Adrenal gland (tissue), 12 donors: ENCODE measurements around the gene MAGEE1. TPM values are rescaled to one million over a fixed set of nuclear protein-coding genes. Genes with fewer than 3 reads are reported as not detected.

Source experiments
- DNase-seq, 7 donors: peaks; one replicate each; pipeline ENCODE4 v3.0.0-alpha.2; 2019 to 2020
- H3K27ac ChIP-seq, 5 donors: fragments of 200-600 bp; sonication (generic) in 4 of 5; 1 replicate in 3 of 5; 2 replicates in 2 of 5; pipeline versions ENCODE4 v1.5.1 to v1.8.0; 2016 to 2020; ENCODE audit warnings: mild to moderate bottlenecking in 1 of 5
- H3K27me3 ChIP-seq: fragments of 200-600 bp; 2 replicates; pipeline ENCODE4 v1.8.0; 2021
- H3K36me3 ChIP-seq, 2 donors: fragments of 200-600 bp; replicated peaks in 1 of 2; 1 replicate in 1 of 2; 2 replicates in 1 of 2; pipeline versions ENCODE4 v1.5.1 to v1.8.0; 2018 to 2022
- H3K4me1 ChIP-seq, 2 donors: fragments of 200-600 bp; replicated peaks in 1 of 2; 1 replicate in 1 of 2; 2 replicates in 1 of 2; pipeline versions ENCODE4 v1.5.1 to v1.8.0; 2018 to 2021
- H3K4me3 ChIP-seq, 4 donors: fragments of 200-600 bp; sonication (generic) in 3 of 4; one replicate each; pipeline ENCODE4 v1.5.1; 2016 to 2018
- H3K9me3 ChIP-seq, 3 donors: fragments of 200-600 bp; sonication (generic) in 1 of 3; replicated peaks in 1 of 3; 1 replicate in 2 of 3; 2 replicates in 1 of 3; pipeline versions ENCODE4 v1.5.1 to v1.8.0; 2016 to 2021
- CTCF ChIP-seq, 6 experiments: fragments of 450-650 bp in 4 of 6; fragments of 200-600 bp in 2 of 6; sonication (generic) in 1 of 6; IDR thresholded peaks; 1 replicate in 5 of 6; 2 replicates in 1 of 6; pipeline versions ENCODE4 v1.5.1 to v1.8.0; 2016 to 2021; ENCODE audit warnings: antibody characterized with exemption in 6 of 6, mild to moderate bottlenecking in 2 of 6, moderate library complexity in 1 of 6
- POLR2A ChIP-seq, 2 donors: fragments of 450-650 bp; IDR thresholded peaks; one replicate each; pipeline ENCODE4 v1.6.1; 2017; ENCODE audit warnings: antibody characterized with exemption in 2 of 2, mild to moderate bottlenecking in 2 of 2, moderate library complexity in 1 of 2
- WGBS, 4 donors: extraction: QIAGEN DNeasy Blood & Tissue Kit in 2 of 4; methylation state at CpG; one replicate each; pipeline versions ENCODE4 v1.1.5 to v1.1.7; 2013 to 2017; 5-methylcytosine and 5-hydroxymethylcytosine counted together
- intact Hi-C, 2 donors: fragments of 100-400 bp; cut with DNase I; formaldehyde crosslinking; loops; one replicate each; pipeline versions ENCODE4 v1.14.1 to v1.15.0; 2022 to 2023
- polyA plus RNA-seq, 3 donors: library from polyadenylated mRNA; stranded (reverse); fragments of 200-250 nt in 2 of 3; fragments of 350-450 nt in 1 of 3; fragmentation: Illumina TruSeq in 1 of 3; extraction: RNeasy Lipid Tissue Mini Kit (QIAGEN cat#74804) in 1 of 3; gene quantifications; one replicate each; pipeline ENCODE4 v1.2.3, GENCODE V29; 2013 to 2014
- total RNA-seq, 9 donors: library from RNA; depleted of rRNA in 4 of 9; stranded (reverse); fragments of >200 nt in 4 of 9; fragments of 120-200 nt in 1 of 9; fragmentation: NEBNext Ultra II Directional in 1 of 9; extraction: Animal tissue kit (Norgen Biotek cat#: 25700) in 1 of 9; gene quantifications; one replicate each; pipeline versions ENCODE4 v1.1.0 to v1.2.4, GENCODE V29; 2013 to 2023
- donor health status: healthy with polysubstance abuse.
- donor health status: Bipolar disorder and iron deficiency.
- donor health status: DM: yes; HTN: yes; CAD: no.
- donor health status: DM: no; HTN: no; CAD: no.
- donor health status: DM: no; HTN: no; CAD: no.
- donor health status: DM: yes; HTN: yes; CAD: no.

MAGEE1 gene
- total and polyA plus RNA-seq, 12 donors, result 0.50 to 6.1 (median 4.0) TPM

GRCh38 chrX:76420237-76420636, 7.3 kb upstream of the MAGEE1 start:
- WGBS, 4 donors, result 69 to 88% (median 84%) methylated on average over 1 of the region's 1 CpG
- intact Hi-C loops, result no loop called here
- Histone ChIP-seq H3K27ac (no peak overlapping the region), H3K4me3 (no peak overlapping the region), H3K9me3 (no peaks in the 10 kb centered on the region), H3K36me3 (no peaks in the 10 kb centered on the region), H3K4me1 (no peaks in the 10 kb centered on the region), H3K27me3 (peaks cover 5% of the 10 kb centered on the region)
- TF ChIP-seq CTCF (IDR thresholded peaks at IDR 0.05), result peak in 1 of 6 experiments; percentile 19
- TF ChIP-seq POLR2A (IDR thresholded peaks at IDR 0.05), result no peak
- DNase-seq, result no peak

- no peak for TF ChIP-seq POLR2A (IDR thresholded peaks at IDR 0.05)
- TF ChIP-seq CTCF (IDR thresholded peaks at IDR 0.05), result no peak
- intact Hi-C loops, result no loop called here
- Histone ChIP-seq H3K9me3 (no peaks in the 10 kb centered on the region), H3K4me1 (peaks cover 6% of the 10 kb centered on the region in 2 donors), H3K36me3 (no peaks in the 10 kb centered on the region), H3K4me3 (peak overlapping the region; percentile 3 to 57 (median 28)), H3K27me3 (peaks cover 10% of the 10 kb centered on the region), H3K27ac (no peak overlapping the region)
- 23 to 89% (median 49%) methylated on average over 8 to 59 of the region's 60 CpGs; no CpG with 5 or more reads in 1 of the 4 donors for WGBS, 4 donors
- peak in 6 of 7 donors; percentile 1 to 20 (median 10) for DNase-seq
Observed at GRCh38 chrX:76428243-76429130, 977 bp downstream of the MAGEE1 start.

GRCh38 chrX:76433219-76433618, 5.7 kb downstream of the MAGEE1 start:
- TF ChIP-seq CTCF (IDR thresholded peaks at IDR 0.05) (no peak), POLR2A (IDR thresholded peaks at IDR 0.05) (no peak)
- no peaks in the 10 kb centered on the region for H3K36me3 ChIP-seq
- 47 to 88% (median 72%) methylated on average over 1 of the region's 1 CpG for WGBS, 4 donors

GRCh38 chrX:76434103-76434741, 6.7 kb downstream of the MAGEE1 start:
- no peak for TF ChIP-seq CTCF (IDR thresholded peaks at IDR 0.05)
- no peak for TF ChIP-seq POLR2A (IDR thresholded peaks at IDR 0.05)
- DNase-seq, result no peak

More at GRCh38 chrX:76433219-76433618, 5.7 kb downstream of the MAGEE1 start:
- H3K4me1 ChIP-seq, result peaks cover 5 to 6% of the 10 kb centered on the region in 2 donors
- H3K4me3 ChIP-seq, result no peak overlapping the region
- intact Hi-C loops, result no loop called here
- H3K27ac ChIP-seq, result no peak overlapping the region
- DNase-seq, result no peak
- no peaks in the 10 kb centered on the region for H3K9me3 ChIP-seq
- H3K27me3 ChIP-seq, result peaks cover 3% of the 10 kb centered on the region

More at GRCh38 chrX:76434103-76434741, 6.7 kb downstream of the MAGEE1 start:
- Histone ChIP-seq H3K4me3 (no peak overlapping the region), H3K9me3 (no peaks in the 10 kb centered on the region), H3K27ac (no peak overlapping the region), H3K27me3 (no peaks in the 10 kb centered on the region), H3K4me1 (no peaks in the 10 kb centered on the region), H3K36me3 (no peaks in the 10 kb centered on the region)
- intact Hi-C loops, result no loop called here
- WGBS, 4 donors, result 51 to 95% (median 78%) methylated on average over 3 of the region's 3 CpGs
